GM19099 (cell line): ENCODE data around the gene OR51D1.

Experiments
- POLR2A ChIP-seq: IDR thresholded peaks from 3 replicates; pipeline ENCODE4 v1.6.1; 2011; ENCODE audit warnings: low read depth; ENCODE audit not compliant: insufficient read length; ENCODE audit errors: extremely low read depth

Gene OR51D1

GRCh38 chr11:4636962-4637661 is at the start of gene OR51D1:
TSS of gene OR51D1 (plus strand) at chr11:4637477. CDS start at chr11:4639791, 2,314 bp downstream.
- no peak for TF ChIP-seq POLR2A

GRCh38 chr11:4589017-4589416 is 48.3 kb upstream of the OR51D1 start:
- no peak for TF ChIP-seq POLR2A

- no peak for TF ChIP-seq POLR2A
These were observed 43.5 kb upstream of the OR51D1 start, which contains the start of gene OR52I1 for GRCh38 chr11:4593739-4594138. TSS of gene OR52I1 (plus strand) at chr11:4594039. CDS start at chr11:4594039, 0 bp downstream.

- TF ChIP-seq POLR2A: no peak
These were observed 32.2 kb upstream of the OR51D1 start for GRCh38 chr11:4605057-4605456.

- TF ChIP-seq POLR2A: no peak
These were observed 30.9 kb upstream of the OR51D1 start for GRCh38 chr11:4606231-4607015.

GRCh38 chr11:4607096-4607495 is 30.2 kb upstream of the OR51D1 start:
- TF ChIP-seq POLR2A: no peak

GRCh38 chr11:4607781-4608666 is 29.3 kb upstream of the OR51D1 start, which contains the start of gene TRIM68:
TSS of gene TRIM68 (minus strand) at chr11:4608231. CDS start at chr11:4605504, 2,727 bp downstream.
- peak; percentile 79 for TF ChIP-seq POLR2A

GRCh38 chr11:4610258-4610935 is 26.9 kb upstream of the OR51D1 start:
- TF ChIP-seq POLR2A: no peak

- TF ChIP-seq POLR2A: no peak
These were observed 25.3 kb upstream of the OR51D1 start for GRCh38 chr11:4611986-4612385.

GRCh38 chr11:4615856-4616444 is 21.3 kb upstream of the OR51D1 start:
- TF ChIP-seq POLR2A: no peak

- no peak for TF ChIP-seq POLR2A
These were observed 17.8 kb upstream of the OR51D1 start for GRCh38 chr11:4619514-4619913.

- TF ChIP-seq POLR2A: no peak
These were observed 10.8 kb upstream of the OR51D1 start for GRCh38 chr11:4626207-4627099.

GRCh38 chr11:4636136-4636535 is 1.1 kb upstream of the OR51D1 start:
- no peak for TF ChIP-seq POLR2A
